Measurements from ENCODE around the gene TNRC6A.
"Not testable (repeated sequence)": the region's sequence is repeated elsewhere in the genome, so short reads cannot be mapped to it uniquely, and the experiment has no call there.

TNRC6A gene

GRCh38 chr16:24848065-24848464 is 118.6 kb downstream of the TNRC6A start:
- no peak for DNase-seq

- no peak for DNase-seq
Measured at GRCh38 chr16:24849641-24850040, 120.2 kb downstream of the TNRC6A start.

GRCh38 chr16:24850289-24850938 is 121.0 kb downstream of the TNRC6A start:
- no peak for DNase-seq

- no peak for DNase-seq
Measured at GRCh38 chr16:24851700-24852099, 122.2 kb downstream of the TNRC6A start.

- DNase-seq, result no peak
Measured at GRCh38 chr16:24852281-24852721, 122.8 kb downstream of the TNRC6A start.

- no peak for DNase-seq
Measured at GRCh38 chr16:24853169-24853824, 123.8 kb downstream of the TNRC6A start.

GRCh38 chr16:24853830-24854229 is 124.4 kb downstream of the TNRC6A start:
- DNase-seq, result peak; percentile 72

GRCh38 chr16:24854607-24855171 is 125.2 kb downstream of the TNRC6A start:
- DNase-seq, result no peak

- DNase-seq, result no peak
Measured at GRCh38 chr16:24855678-24856077, 126.2 kb downstream of the TNRC6A start.

GRCh38 chr16:24856871-24857270 is 127.4 kb downstream of the TNRC6A start:
- DNase-seq, result not testable (repeated sequence)

- peak; percentile 38 for DNase-seq
Measured at GRCh38 chr16:24858219-24859041, 129.0 kb downstream of the TNRC6A start.

- no peak for DNase-seq
Measured at GRCh38 chr16:24861461-24861860, 132.0 kb downstream of the TNRC6A start.

GRCh38 chr16:24863582-24864437 is 134.4 kb downstream of the TNRC6A start:
- no peak for DNase-seq

GRCh38 chr16:24869033-24869432 is 139.6 kb downstream of the TNRC6A start:
- no peak for DNase-seq

- DNase-seq, result no peak
Measured at GRCh38 chr16:24871891-24872290, 142.4 kb downstream of the TNRC6A start.

GRCh38 chr16:24873028-24873427 is 143.6 kb downstream of the TNRC6A start:
- DNase-seq, result no peak

GRCh38 chr16:24875466-24875865 is 146.0 kb downstream of the TNRC6A start:
- DNase-seq, result no peak

Data from T1000 (cell line).